ENCODE data around the gene PRM3.

Gene PRM3

GRCh38 chr16:11242658-11243057, 30.8 kb downstream of the PRM3 start:
- DNase-seq, result no peak

- DNase-seq, result no peak
These were observed 31.8 kb downstream of the PRM3 start for GRCh38 chr16:11241480-11242204.

GRCh38 chr16:11240636-11241473, 32.6 kb downstream of the PRM3 start:
- DNase-seq, result no peak

- DNase-seq, result no peak
These were observed 33.5 kb downstream of the PRM3 start for GRCh38 chr16:11239644-11240632.

DNA sequence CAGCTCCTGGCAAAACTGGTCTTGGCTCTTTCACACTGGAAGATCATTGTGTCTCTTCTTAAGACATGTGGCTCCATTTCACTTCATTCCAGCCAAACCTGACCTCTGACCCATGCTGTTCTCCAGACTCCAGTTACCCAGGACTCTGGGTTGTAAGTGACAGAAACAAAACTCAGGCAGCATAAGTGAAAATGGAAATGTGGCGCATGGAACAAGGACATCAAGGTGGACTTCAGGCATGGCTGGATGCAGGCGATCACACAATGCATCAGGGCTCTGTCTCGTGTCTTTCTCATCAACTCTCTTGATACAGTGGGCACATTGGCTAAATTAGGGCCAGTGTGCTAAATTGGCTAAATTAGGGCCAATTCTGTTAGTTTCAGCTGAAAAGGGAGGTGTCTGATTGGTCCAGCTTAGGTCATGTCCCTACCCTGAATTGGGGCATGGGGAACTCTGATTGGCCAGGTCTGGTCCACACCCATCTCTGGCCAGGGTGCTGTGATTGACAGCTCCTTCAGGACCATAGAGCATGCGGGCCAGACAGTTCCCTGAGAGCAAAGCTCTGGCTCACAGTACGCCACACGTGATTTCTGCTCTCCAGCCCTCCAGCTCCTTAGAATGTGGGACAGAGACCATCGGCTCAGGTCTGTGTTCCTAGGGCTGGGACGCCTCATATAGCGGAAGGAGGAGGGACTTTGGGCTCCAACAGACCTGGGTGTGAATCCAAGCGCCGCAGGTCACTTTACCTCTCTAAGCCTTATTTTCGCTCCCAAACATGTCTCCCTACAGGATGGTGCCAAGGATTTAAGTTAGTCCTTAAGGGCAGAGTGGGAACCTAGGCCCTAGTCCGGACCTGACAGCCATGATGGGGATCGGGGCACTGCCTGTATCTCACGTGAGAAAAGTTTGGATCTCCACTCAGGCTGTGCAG, 34.9 kb downstream of the PRM3 start:
- no peak for DNase-seq

- DNase-seq, result peak in 1 of 2 experiments; percentile 8
These were observed 36.8 kb downstream of the PRM3 start for GRCh38 chr16:11236461-11237254.

GRCh38 chr16:11235703-11235991, 37.8 kb downstream of the PRM3 start:
- DNase-seq, result no peak

DNA sequence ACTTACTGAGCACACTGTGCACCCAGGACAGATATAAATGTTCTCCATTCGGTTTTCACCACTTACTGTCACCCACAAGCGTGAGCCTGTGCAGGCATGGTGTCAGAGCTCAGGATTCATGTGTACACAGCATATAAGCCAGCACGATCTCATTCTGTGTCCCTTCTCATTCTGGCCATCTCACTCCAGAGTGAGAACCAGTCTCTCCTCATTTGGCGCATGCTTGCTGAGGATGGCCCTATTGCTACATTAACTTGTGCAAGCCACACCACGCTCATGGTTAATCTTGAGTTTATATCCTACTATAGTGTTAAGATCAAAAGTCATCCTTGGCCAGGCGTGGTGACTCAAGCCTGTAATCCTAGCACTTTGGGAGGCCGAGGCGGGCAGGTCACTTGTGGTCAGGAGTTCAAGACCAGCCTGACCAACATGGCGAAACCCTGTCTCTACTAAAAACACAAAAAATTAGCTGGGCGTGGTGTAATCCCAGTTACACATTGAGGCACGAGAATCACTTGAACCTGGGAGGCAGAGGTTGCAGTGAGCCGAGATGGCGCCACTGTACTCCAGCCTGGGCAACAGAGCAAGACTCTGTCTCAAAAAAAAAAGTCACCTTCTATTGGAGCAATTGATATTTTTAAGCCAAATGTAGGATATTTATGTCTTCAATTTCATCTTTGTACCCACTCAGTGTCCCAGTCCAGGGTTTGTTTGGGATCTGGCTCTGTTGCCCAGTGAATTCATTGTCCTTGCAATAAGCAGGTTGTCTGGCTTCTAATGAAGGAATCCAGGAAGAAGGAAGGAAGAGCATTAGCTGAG, 38.3 kb downstream of the PRM3 start:
- DNase-seq, result no peak

- peak; percentile 86 to 90 for DNase-seq
These were observed 39.6 kb downstream of the PRM3 start for GRCh38 chr16:11233727-11234376.

GRCh38 chr16:11232852-11233726, 40.3 kb downstream of the PRM3 start:
- DNase-seq, result peak; percentile 92 to 95

- DNase-seq, result no peak
These were observed 41.1 kb downstream of the PRM3 start for GRCh38 chr16:11232302-11232851.

- no peak for DNase-seq
These were observed 42.0 kb downstream of the PRM3 start for GRCh38 chr16:11231367-11231970.

GRCh38 chr16:11229906-11230305, 43.5 kb downstream of the PRM3 start:
- DNase-seq, result no peak

DNA sequence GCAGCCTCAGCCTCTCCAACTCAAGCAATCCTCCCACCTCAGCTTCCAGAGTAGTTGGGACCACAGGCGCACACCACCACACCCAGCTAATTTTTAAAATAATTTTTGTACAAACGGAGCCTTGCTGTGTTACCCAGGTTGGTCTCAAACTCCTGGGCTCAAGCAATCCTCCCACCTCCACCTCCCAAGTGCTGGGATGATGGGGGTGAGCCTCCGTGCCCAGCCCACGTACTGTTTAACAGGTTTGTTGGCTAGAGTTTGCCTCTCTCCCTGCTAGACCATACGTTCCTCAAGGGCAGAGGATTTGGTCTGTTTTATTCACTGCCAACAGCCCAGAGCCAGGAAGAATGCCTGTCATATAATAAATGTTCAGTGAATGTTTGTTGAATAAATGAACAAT, 44.0 kb downstream of the PRM3 start:
- no peak for DNase-seq

DNA sequence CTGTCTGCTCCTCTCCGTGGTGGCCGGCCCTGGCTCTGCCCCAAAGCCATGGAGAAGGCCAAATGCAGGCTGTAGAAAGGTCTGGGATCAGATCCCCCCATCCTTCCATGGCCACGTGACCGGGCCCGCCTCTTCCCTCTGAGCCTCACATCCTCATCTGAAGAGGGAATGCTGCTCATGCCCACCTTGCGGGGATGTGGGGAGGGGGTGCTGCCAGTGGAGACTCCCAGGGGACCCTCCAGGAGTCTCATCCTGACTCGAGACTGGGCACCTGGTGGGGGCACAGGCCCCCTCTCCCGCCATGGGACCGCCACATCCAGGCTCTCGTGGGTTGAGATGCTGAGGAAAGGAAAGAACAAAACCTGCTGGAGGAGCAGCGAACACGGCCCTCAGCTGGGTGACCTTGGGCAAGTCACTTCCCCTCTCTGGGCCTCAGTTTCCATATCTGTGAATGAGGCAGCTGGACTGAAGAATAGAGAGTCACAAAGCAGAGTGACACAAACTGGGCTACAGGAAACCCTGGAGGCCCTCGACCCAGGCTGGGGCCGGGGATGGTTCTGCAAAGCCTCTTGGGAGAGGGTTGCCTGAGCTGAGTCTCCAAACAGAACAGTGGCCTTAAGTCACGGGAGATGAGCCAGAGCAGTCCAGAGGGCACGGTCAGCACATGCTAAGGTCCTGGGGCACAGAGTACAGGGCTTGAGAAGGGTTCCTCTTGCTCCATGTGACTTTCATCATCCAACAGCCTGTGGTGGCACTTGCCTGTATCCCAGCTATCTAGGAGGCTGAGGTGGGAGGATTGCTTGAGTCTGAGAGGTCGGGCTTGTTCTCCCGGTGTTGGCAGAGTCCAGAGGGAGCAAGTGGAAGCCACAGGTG, 47.5 kb downstream of the PRM3 start:
- peak in 1 of 2 experiments; percentile 43 for DNase-seq

GRCh38 chr16:11224894-11225676, 48.3 kb downstream of the PRM3 start:
- peak; percentile 82 to 88 for DNase-seq

Data from activated CD4-positive, alpha-beta T cell treated with anti-CD3 and anti-CD28 coated beads, Interleukin-2, amount 50 U/mL, for 48 hours (primary cell).